ENCODE data around the gene HAX1.

DNA sequence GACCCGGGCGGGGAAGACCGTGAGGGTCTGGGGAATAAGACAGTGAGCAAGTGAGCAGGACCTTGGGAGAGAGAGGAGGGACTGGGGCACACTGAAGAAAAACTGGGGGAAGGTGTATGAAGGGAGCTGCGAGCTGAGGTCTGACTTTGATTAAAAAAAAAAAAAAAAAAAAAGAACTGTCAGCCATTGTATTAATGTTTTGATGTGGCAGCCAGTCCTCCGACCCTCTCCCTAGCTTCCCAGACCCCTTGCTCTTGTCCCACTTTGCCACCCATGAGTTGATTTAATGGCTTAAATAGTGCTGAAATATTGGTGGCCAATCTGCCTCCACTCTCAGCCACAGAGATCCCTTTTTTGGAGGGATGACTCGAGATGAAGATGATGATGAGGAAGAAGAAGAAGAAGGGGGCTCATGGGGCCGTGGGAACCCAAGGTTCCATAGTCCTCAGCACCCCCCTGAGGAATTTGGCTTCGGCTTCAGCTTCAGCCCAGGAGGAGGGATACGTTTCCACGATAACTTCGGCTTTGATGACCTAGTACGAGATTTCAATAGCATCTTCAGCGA, 652 bp downstream of the HAX1 start:
- TF ChIP-seq, protein P1, sequence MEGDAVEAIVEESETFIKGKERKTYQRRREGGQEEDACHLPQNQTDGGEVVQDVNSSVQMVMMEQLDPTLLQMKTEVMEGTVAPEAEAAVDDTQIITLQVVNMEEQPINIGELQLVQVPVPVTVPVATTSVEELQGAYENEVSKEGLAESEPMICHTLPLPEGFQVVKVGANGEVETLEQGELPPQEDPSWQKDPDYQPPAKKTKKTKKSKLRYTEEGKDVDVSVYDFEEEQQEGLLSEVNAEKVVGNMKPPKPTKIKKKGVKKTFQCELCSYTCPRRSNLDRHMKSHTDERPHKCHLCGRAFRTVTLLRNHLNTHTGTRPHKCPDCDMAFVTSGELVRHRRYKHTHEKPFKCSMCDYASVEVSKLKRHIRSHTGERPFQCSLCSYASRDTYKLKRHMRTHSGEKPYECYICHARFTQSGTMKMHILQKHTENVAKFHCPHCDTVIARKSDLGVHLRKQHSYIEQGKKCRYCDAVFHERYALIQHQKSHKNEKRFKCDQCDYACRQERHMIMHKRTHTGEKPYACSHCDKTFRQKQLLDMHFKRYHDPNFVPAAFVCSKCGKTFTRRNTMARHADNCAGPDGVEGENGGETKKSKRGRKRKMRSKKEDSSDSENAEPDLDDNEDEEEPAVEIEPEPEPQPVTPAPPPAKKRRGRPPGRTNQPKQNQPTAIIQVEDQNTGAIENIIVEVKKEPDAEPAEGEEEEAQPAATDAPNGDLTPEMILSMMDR (conservative IDR thresholded peaks at IDR 0.05 in 1 of 2, IDR thresholded peaks at IDR 0.05 in 1 of 2; ENCODE audit: low read depth in 1 of 2, low read length in 2 of 2): no peak
- no peak for TF ChIP-seq EZH2 (IDR thresholded peaks at IDR 0.05; ENCODE audit: low read length, missing control alignments)
